HCT116 (cell line): ENCODE data around the gene SBF1. TPM values are rescaled to one million over a fixed set of nuclear protein-coding genes. Genes with fewer than 3 reads are reported as not detected.

Experiments used
- ATAC-seq: fragments of 200-7000 bp; cut with Tn5 transposase; 2 replicates; pipeline ENCODE4 v1.9.1; 2020; ENCODE audit warnings: mild to moderate bottlenecking, moderate library complexity
- BruUV-seq: library from RNA; stranded (reverse); fragments of 400-500 nt; replicated peaks from 2 replicates; lab custom pipeline; 2021; lab: Mats Ljungman, UMichigan
- CTCF ChIA-PET: fragments of 300-600 bp; sonication (Branson Sonifier 250); formaldehyde crosslinking; loops from one replicate; lab custom pipeline; 2021; ENCODE audit warnings: antibody characterized with exemption; lab: Charles Lee
- POLR2A ChIA-PET: fragments of 300-600, 350-600 bp; sonication (Branson Sonifier 250); formaldehyde crosslinking; loops from one replicate; lab custom pipeline; 2021; ENCODE audit warnings: antibody characterized with exemption; lab: Charles Lee
- RAD21 ChIA-PET, 2 experiments: fragments of 300-600 bp; sonication (Branson Sonifier 250); formaldehyde crosslinking; loops; one replicate each; lab custom pipeline; 2023; ENCODE audit warnings: low total read pairs in 2 of 2; ENCODE audit not compliant: uncharacterized antibody in 2 of 2, unreplicated experiment in 2 of 2, low non-redundant PET in 1 of 2; lab: Charles Lee
- DNase-seq: peaks from one replicate; pipeline ENCODE4 v3.0.0-alpha.2; 2010; ENCODE audit warnings: low read depth, low spot score
- H2AFZ ChIP-seq: fragments of 200-600 bp; shearing (Covaris generic), sonication (generic); 2 replicates; pipeline ENCODE4 v1.6.1; 2017; ENCODE audit warnings: low read depth, mixed run types, mixed read lengths, antibody characterized with exemption, low read length; ENCODE audit not compliant: poor library complexity, severe bottlenecking
- H3K27ac ChIP-seq: 2 replicates; pipeline ENCODE4 v1.5.1; 2012; ENCODE audit warnings: low read depth, low read length
- H3K27me3 ChIP-seq: fragments of 200-600 bp; sonication (generic); 2 replicates; pipeline ENCODE4 v1.6.1; 2016; ENCODE audit warnings: mixed run types, low read length, mixed read lengths; ENCODE audit not compliant: insufficient read depth
- H3K36me3 ChIP-seq, 2 experiments: fragments of 200-500 bp in 1 of 2; fragments of 200-600 bp in 1 of 2; sonication (Bioruptor generic) in 1 of 2; sonication (generic) in 1 of 2; 2 replicates each; pipeline versions ENCODE4 v1.5.1 to v1.6.1; 2014 to 2016; ENCODE audit warnings: low read length in 2 of 2, inconsistent platforms in 1 of 2, mixed read lengths in 1 of 2, mixed run types in 1 of 2; ENCODE audit not compliant: insufficient read depth in 2 of 2, control insufficient read depth in 1 of 2
- H3K4me1 ChIP-seq, 2 experiments: fragments of 200-600 bp in 1 of 2; sonication (generic) in 1 of 2; 2 replicates each; pipeline versions ENCODE4 v1.5.1 to v1.6.1; 2012 to 2017; ENCODE audit warnings: low read length in 2 of 2, inconsistent platforms in 1 of 2, mild to moderate bottlenecking in 1 of 2, mixed read lengths in 1 of 2, mixed run types in 1 of 2, moderate library complexity in 1 of 2; ENCODE audit not compliant: insufficient read depth in 2 of 2, control insufficient read depth in 1 of 2
- H3K4me2 ChIP-seq: fragments of 200-600 bp; sonication (generic); 2 replicates; pipeline ENCODE4 v1.6.1; 2017; ENCODE audit warnings: mixed run types, low read length, mixed read lengths
- H3K4me3 ChIP-seq, 2 experiments: fragments of 200-600 bp in 1 of 2; sonication (generic) in 1 of 2; replicated peaks in 1 of 2; 2 replicates each; pipeline ENCODE4 v1.5.1; 2011 to 2016; ENCODE audit warnings: low read length in 2 of 2, control low read depth in 1 of 2, low read depth in 1 of 2, mild to moderate bottlenecking in 1 of 2, mixed read lengths in 1 of 2, mixed run types in 1 of 2
- H3K79me2 ChIP-seq: fragments of 200-600 bp; sonication (generic); 2 replicates; pipeline ENCODE4 v1.6.1; 2017; ENCODE audit warnings: mild to moderate bottlenecking, mixed run types, low read length, moderate library complexity, mixed read lengths; ENCODE audit not compliant: insufficient read depth
- H3K9ac ChIP-seq: fragments of 200-600 bp; sonication (generic); 2 replicates; pipeline ENCODE4 v1.6.1; 2016; ENCODE audit warnings: low read length, mixed read lengths
- H3K9me2 ChIP-seq: fragments of 200-600 bp; sonication (generic), shearing (Covaris generic); 2 replicates; pipeline ENCODE4 v1.6.1; 2017; ENCODE audit warnings: mixed run types, mild to moderate bottlenecking, moderate library complexity; ENCODE audit not compliant: insufficient read depth
- H3K9me3 ChIP-seq, 2 experiments: fragments of 200-500 bp in 1 of 2; fragments of 200-600 bp in 1 of 2; sonication (Bioruptor generic) in 1 of 2; sonication (generic) in 1 of 2; 2 replicates each; pipeline ENCODE4 v1.6.1; 2014 to 2017; ENCODE audit warnings: low read length in 2 of 2, mixed read lengths in 2 of 2, inconsistent platforms in 1 of 2, low read depth in 1 of 2, mild to moderate bottlenecking in 1 of 2, mixed run types in 1 of 2, moderate library complexity in 1 of 2; ENCODE audit not compliant: control insufficient read depth in 1 of 2, insufficient read depth in 1 of 2
- H4K20me1 ChIP-seq: fragments of 200-600 bp; sonication (generic), shearing (Covaris generic); 2 replicates; pipeline ENCODE4 v1.6.1; 2017; ENCODE audit warnings: mixed run types, mild to moderate bottlenecking, moderate library complexity; ENCODE audit not compliant: insufficient read depth
- CBX3 ChIP-seq: IDR thresholded peaks from 2 replicates; pipeline ENCODE4 v1.6.1; 2012; ENCODE audit warnings: low read depth
- CEBPB ChIP-seq: IDR thresholded peaks from 2 replicates; pipeline ENCODE4 v1.6.1; 2012; ENCODE audit warnings: low read depth
- CTCF ChIP-seq, 3 experiments: fragments of 200-600 bp in 1 of 3; sonication (generic) in 1 of 3; IDR thresholded peaks in 2 of 3; conservative IDR thresholded peaks in 1 of 3; 2 replicates each; pipeline ENCODE4 v1.5.1; 2012 to 2017; ENCODE audit warnings: low read depth in 2 of 3, low read length in 2 of 3, antibody characterized with exemption in 1 of 3, borderline replicate concordance in 1 of 3, control low read depth in 1 of 3, mild to moderate bottlenecking in 1 of 3, mixed read lengths in 1 of 3, mixed run types in 1 of 3, moderate library complexity in 1 of 3; ENCODE audit not compliant: insufficient read depth in 1 of 3
- EGR1 ChIP-seq: IDR thresholded peaks from 2 replicates; pipeline ENCODE4 v1.6.1; 2012; ENCODE audit warnings: low read depth
- ELF1 ChIP-seq: IDR thresholded peaks from 2 replicates; pipeline ENCODE4 v1.6.1; 2012; ENCODE audit warnings: low read depth, borderline replicate concordance
- EZH2 ChIP-seq: fragments of 200-600 bp; sonication (generic); IDR thresholded peaks from 2 replicates; pipeline ENCODE4 v1.6.1; 2017; ENCODE audit warnings: antibody characterized with exemption, mixed run types
- EZH2phosphoT487 ChIP-seq: fragments of 200-600 bp; IDR thresholded peaks from 2 replicates; pipeline ENCODE4 v1.6.1; 2018; ENCODE audit warnings: antibody characterized with exemption, borderline replicate concordance
- FOSL1 ChIP-seq: IDR thresholded peaks from 2 replicates; pipeline ENCODE4 v1.6.1; 2012; ENCODE audit warnings: low read depth
- JUND ChIP-seq: IDR thresholded peaks from 2 replicates; pipeline ENCODE4 v1.6.1; 2012
- POLR2A ChIP-seq: IDR thresholded peaks from 2 replicates; pipeline ENCODE4 v1.7.0; 2011; ENCODE audit warnings: borderline replicate concordance; ENCODE audit not compliant: insufficient read depth, insufficient read length; ENCODE audit errors: extremely low read depth
- POLR2AphosphoS5 ChIP-seq: IDR thresholded peaks from 2 replicates; pipeline ENCODE4 v1.6.1; 2011; ENCODE audit warnings: mild to moderate bottlenecking, low read depth, low read length, moderate library complexity
- SIN3A ChIP-seq: IDR thresholded peaks from 2 replicates; pipeline ENCODE4 v1.6.1; 2012; ENCODE audit warnings: low read depth
- SRF ChIP-seq: IDR thresholded peaks from 2 replicates; pipeline ENCODE4 v1.6.1; 2012; ENCODE audit warnings: low read depth
- TCF7L2 ChIP-seq: IDR thresholded peaks from 2 replicates; pipeline ENCODE4 v1.7.0; 2011; ENCODE audit warnings: borderline replicate concordance, inconsistent platforms; ENCODE audit not compliant: insufficient read depth, insufficient read length; ENCODE audit errors: extremely low read depth
- YY1 ChIP-seq: IDR thresholded peaks from 2 replicates; pipeline ENCODE4 v1.6.1; 2011; ENCODE audit warnings: low read length, low read depth, moderate library complexity, mild to moderate bottlenecking; ENCODE audit not compliant: insufficient replicate concordance; ENCODE audit errors: extremely low read depth
- ZFX ChIP-seq: fragments of 450-650 bp; IDR thresholded peaks from 2 replicates; pipeline ENCODE4 v1.6.1; 2017
- ZNF274 ChIP-seq: fragments of 200-500 bp; sonication (Bioruptor generic); IDR thresholded peaks from 2 replicates; pipeline ENCODE4 v1.6.1; 2014; ENCODE audit warnings: mild to moderate bottlenecking, low read depth, low read length, inconsistent platforms
- intact Hi-C: fragments of 100-400 bp; cut with micrococcal nuclease; formaldehyde crosslinking; loops from 2 replicates; pipeline ENCODE4 v1.10.0; 2022
- total RNA-seq: library from RNA; stranded (reverse); gene quantifications from one replicate; pipeline ENCODE4 v1.2.1, GENCODE V29; 2021; ENCODE audit not compliant: unreplicated experiment
- TF ChIP-seq, protein P1 (sequence below): IDR thresholded peaks from 2 replicates; pipeline ENCODE4 v1.6.1; 2012
- TF ChIP-seq, protein P2 (sequence below): IDR thresholded peaks from 2 replicates; pipeline ENCODE4 v1.6.1; 2011; ENCODE audit warnings: mild to moderate bottlenecking, low read length, moderate library complexity; ENCODE audit not compliant: insufficient replicate concordance; ENCODE audit errors: extremely low read depth
- TF ChIP-seq, protein P3 (sequence below): IDR thresholded peaks from 2 replicates; pipeline ENCODE4 v1.6.1; 2012; ENCODE audit warnings: low read depth

Gene SBF1
- total RNA-seq, 1 experiment from 2014 or later = 91.1 TPM

DNA sequence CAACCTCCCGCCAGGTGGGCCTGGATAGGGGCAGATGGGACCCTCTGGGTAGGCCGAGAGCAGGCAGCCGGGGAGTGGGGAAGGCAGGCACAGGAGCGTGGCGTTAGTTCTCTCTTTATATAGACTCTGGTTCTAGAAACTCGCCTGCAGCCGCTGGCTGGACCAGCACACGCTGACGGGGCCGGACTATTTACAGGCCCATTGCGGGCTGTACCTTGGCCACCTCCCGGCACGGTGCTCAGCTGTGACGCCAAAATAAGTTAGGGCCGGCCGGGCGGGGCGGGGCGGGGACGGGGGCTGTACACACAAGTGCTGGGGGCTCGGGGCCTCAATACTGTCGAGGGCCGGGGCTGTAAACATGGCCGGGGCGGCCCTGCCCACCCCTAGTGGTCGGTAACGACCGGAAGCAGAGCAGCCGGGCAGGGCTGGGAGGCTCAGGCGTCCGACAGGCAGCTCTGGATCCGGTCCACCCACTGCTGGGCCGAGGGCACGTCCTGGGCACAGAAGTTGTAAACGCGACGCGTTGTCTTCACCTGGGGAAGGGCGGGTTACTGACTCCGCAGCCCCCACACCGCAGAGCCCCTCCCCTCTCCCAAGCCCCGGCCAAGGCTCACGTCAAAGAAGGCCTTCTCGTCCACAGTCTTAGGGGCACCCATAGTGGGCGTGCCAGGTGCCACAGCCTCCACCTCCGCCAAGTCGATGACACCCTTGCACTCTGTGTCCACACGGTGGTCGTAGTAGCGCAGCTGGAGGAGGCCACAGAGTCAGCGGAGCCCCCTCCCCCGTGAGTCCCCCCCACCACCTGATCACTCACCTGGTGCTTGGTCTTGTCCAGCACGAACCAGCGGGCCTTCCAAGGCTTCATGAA lies 27.9 kb downstream of the SBF1 start:
- TF ChIP-seq, protein P1, sequence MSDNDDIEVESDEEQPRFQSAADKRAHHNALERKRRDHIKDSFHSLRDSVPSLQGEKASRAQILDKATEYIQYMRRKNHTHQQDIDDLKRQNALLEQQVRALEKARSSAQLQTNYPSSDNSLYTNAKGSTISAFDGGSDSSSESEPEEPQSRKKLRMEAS = no peak
- TF ChIP-seq SRF (no peak), ZNF274 (no peak), ZFX (no peak), SIN3A (no peak), ELF1 (no peak), EZH2phosphoT487 (no peak), CEBPB (no peak), YY1 (no peak), JUND (no peak), EGR1 (no peak), EZH2 (no peak), POLR2A (no peak), CBX3 (no peak), FOSL1 (no peak), POLR2AphosphoS5 (no peak), CTCF (IDR thresholded peaks at IDR 0.05 in 2 of 3, conservative IDR thresholded peaks at IDR 0.05 in 1 of 3; ENCODE audit: borderline replicate concordance in 1 of 3, insufficient read depth in 1 of 3, low read depth in 2 of 3, low read length in 2 of 3) (no peak), TCF7L2 (no peak)
- TF ChIP-seq, protein P2, sequence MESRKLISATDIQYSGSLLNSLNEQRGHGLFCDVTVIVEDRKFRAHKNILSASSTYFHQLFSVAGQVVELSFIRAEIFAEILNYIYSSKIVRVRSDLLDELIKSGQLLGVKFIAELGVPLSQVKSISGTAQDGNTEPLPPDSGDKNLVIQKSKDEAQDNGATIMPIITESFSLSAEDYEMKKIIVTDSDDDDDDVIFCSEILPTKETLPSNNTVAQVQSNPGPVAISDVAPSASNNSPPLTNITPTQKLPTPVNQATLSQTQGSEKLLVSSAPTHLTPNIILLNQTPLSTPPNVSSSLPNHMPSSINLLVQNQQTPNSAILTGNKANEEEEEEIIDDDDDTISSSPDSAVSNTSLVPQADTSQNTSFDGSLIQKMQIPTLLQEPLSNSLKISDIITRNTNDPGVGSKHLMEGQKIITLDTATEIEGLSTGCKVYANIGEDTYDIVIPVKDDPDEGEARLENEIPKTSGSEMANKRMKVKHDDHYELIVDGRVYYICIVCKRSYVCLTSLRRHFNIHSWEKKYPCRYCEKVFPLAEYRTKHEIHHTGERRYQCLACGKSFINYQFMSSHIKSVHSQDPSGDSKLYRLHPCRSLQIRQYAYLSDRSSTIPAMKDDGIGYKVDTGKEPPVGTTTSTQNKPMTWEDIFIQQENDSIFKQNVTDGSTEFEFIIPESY = no peak
- TF ChIP-seq, protein P3, sequence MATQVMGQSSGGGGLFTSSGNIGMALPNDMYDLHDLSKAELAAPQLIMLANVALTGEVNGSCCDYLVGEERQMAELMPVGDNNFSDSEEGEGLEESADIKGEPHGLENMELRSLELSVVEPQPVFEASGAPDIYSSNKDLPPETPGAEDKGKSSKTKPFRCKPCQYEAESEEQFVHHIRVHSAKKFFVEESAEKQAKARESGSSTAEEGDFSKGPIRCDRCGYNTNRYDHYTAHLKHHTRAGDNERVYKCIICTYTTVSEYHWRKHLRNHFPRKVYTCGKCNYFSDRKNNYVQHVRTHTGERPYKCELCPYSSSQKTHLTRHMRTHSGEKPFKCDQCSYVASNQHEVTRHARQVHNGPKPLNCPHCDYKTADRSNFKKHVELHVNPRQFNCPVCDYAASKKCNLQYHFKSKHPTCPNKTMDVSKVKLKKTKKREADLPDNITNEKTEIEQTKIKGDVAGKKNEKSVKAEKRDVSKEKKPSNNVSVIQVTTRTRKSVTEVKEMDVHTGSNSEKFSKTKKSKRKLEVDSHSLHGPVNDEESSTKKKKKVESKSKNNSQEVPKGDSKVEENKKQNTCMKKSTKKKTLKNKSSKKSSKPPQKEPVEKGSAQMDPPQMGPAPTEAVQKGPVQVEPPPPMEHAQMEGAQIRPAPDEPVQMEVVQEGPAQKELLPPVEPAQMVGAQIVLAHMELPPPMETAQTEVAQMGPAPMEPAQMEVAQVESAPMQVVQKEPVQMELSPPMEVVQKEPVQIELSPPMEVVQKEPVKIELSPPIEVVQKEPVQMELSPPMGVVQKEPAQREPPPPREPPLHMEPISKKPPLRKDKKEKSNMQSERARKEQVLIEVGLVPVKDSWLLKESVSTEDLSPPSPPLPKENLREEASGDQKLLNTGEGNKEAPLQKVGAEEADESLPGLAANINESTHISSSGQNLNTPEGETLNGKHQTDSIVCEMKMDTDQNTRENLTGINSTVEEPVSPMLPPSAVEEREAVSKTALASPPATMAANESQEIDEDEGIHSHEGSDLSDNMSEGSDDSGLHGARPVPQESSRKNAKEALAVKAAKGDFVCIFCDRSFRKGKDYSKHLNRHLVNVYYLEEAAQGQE = no peak
- intact Hi-C loops = no loop called here
- ChIA-PET RAD21 (no interaction called here), CTCF (no interaction called here), POLR2A (no interaction called here)
- no peak overlapping the region for H3K4me2 ChIP-seq
- H3K79me2 ChIP-seq = no peaks in the 10 kb centered on the region
- no TSS peak for BruUV-seq
- no peak overlapping the region for H2AFZ ChIP-seq
- H3K4me1 ChIP-seq = peaks cover 0 to 4% of the 10 kb centered on the region in 2 experiments; a peak in 2 of 4 replicates
- no peak overlapping the region for H3K4me3 ChIP-seq
- peaks cover 6 to 8% of the 10 kb centered on the region in 2 experiments; a peak in 3 of 4 replicates for H3K36me3 ChIP-seq
- no peak overlapping the region for H3K9ac ChIP-seq
- no peaks in the 10 kb centered on the region for H3K9me3 ChIP-seq
- H3K27ac ChIP-seq = no peak overlapping the region; the same call in 1 of the 2 replicates
- no peaks in the 10 kb centered on the region for H3K9me2 ChIP-seq
- ATAC-seq (no peak), DNase-seq (no peak)
- no peaks in the 10 kb centered on the region for H4K20me1 ChIP-seq
- H3K27me3 ChIP-seq = no peaks in the 10 kb centered on the region
